Measurements from ENCODE around the gene TMEM222.

The TMEM222 gene

DNA sequence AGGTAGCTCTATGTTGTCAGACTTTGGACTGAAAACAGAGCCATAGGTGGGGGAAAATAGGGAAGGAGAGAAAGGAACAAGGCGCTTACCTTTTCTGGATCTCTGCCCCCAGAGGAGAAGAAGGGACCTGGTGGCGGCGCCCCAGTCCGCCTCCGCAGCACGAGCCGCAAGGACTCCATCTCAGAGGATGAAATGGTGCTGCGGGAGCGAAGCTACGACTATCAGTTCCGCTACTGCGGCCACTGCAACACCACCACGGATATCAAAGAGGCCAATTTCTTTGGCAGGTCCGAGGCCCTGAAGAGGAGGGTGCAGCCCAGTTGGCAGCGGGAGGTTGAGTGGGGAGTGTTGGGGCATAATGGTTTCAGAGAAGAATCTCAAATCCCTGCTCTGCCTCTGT lies 18.5 kb upstream of the TMEM222 start:
- H3K36me3 Mint-ChIP-seq (ENCODE audit: low read depth), result peaks cover 11% of the 10 kb centered on the region
- no peaks in the 10 kb centered on the region for H3K27me3 Mint-ChIP-seq (ENCODE audit: low read depth, poor library complexity)
- H3K9me3 Mint-ChIP-seq, result no peaks in the 10 kb centered on the region
- H3K4me1 Mint-ChIP-seq, result peaks cover 64% of the 10 kb centered on the region
- no peak for DNase-seq
- no peak overlapping the region for H3K4me3 Mint-ChIP-seq
- no peak overlapping the region for H3K27ac Mint-ChIP-seq
- TF ChIP-seq, protein P1, sequence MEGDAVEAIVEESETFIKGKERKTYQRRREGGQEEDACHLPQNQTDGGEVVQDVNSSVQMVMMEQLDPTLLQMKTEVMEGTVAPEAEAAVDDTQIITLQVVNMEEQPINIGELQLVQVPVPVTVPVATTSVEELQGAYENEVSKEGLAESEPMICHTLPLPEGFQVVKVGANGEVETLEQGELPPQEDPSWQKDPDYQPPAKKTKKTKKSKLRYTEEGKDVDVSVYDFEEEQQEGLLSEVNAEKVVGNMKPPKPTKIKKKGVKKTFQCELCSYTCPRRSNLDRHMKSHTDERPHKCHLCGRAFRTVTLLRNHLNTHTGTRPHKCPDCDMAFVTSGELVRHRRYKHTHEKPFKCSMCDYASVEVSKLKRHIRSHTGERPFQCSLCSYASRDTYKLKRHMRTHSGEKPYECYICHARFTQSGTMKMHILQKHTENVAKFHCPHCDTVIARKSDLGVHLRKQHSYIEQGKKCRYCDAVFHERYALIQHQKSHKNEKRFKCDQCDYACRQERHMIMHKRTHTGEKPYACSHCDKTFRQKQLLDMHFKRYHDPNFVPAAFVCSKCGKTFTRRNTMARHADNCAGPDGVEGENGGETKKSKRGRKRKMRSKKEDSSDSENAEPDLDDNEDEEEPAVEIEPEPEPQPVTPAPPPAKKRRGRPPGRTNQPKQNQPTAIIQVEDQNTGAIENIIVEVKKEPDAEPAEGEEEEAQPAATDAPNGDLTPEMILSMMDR (IDR thresholded peaks at IDR 0.05), result no peak

DNA sequence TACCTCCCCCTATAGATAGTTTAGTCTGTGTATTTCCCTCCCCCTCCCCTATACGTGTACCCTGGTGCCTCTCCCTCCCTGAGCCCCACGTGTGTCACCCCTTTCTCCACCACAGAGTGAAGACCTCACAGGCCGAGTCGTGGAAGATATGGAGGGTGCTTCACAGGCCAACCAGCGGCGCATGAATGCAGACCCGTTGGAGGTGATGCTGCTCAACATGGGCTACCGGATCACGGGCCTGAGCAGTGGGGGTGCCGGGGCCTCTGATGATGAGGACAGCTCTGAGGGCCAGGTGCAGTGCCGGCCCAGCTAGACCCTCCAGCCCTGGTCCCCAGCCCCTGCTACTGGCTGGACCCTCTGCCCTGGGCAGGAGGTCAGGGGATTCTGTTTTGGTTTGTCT lies 15.9 kb upstream of the TMEM222 start:
- H3K4me3 Mint-ChIP-seq, result no peak overlapping the region
- no peaks in the 10 kb centered on the region for H3K9me3 Mint-ChIP-seq
- no peak for DNase-seq
- H3K27ac Mint-ChIP-seq, result peak overlapping the region; percentile 57
- peaks cover 6% of the 10 kb centered on the region for H3K27me3 Mint-ChIP-seq (ENCODE audit: low read depth, poor library complexity)
- TF ChIP-seq, protein P1 (IDR thresholded peaks at IDR 0.05), result no peak
- peaks cover 11% of the 10 kb centered on the region for H3K36me3 Mint-ChIP-seq (ENCODE audit: low read depth)
- H3K4me1 Mint-ChIP-seq, result peaks cover 41% of the 10 kb centered on the region

DNA sequence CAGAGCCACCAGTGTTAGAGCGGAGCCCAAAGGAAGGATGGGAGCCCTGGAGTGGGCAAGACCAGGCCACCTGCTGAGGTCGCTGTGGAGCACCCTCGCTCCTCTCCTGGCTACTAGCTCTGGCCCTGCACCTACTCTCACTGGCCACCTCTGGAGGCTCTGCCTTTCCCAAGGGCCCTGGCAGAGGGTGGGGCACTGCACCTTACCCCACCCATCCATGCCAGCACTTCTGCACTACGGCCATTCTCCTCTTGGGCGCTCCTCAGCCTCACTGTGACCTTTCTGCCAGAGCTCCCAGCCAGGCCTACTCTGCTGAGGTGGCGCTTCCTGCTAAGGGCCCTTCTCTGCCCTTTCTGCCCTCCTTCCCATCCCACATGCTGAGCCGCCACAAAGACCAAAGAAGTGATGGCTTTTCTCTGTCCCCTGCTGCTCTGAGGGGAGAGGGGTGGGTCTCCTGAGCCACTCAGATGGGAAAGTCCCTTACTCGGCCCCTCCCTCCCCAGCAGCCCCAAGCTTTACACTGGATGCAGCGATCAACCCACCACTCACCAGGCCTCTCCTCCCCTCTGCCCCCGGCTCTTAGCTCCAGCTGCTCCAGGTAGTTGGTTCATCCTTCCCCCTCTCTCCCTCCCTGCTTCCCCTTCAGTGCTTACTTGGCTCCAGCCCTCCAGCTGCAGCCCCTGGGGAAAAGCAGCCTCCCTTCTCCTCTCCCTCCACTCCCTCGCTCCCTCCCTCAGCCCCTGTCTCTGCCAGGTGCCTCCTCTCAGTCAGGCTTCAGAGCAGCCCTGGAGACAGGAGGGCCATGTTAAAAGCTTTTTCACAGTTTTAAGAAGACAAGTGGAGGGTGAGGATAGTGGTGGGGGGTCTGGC lies 14.8 kb upstream of the TMEM222 start:
- TF ChIP-seq, protein P1 (IDR thresholded peaks at IDR 0.05), result peak; percentile 28
- Mint-ChIP-seq H3K27ac (peak overlapping the region; percentile 94), H3K4me1 (peaks cover 34% of the 10 kb centered on the region), H3K4me3 (no peak overlapping the region), H3K27me3 (ENCODE audit: low read depth, poor library complexity) (peaks cover 12% of the 10 kb centered on the region), H3K9me3 (no peaks in the 10 kb centered on the region), H3K36me3 (ENCODE audit: low read depth) (peaks cover 6% of the 10 kb centered on the region)
- peak; percentile 42 for DNase-seq

DNA sequence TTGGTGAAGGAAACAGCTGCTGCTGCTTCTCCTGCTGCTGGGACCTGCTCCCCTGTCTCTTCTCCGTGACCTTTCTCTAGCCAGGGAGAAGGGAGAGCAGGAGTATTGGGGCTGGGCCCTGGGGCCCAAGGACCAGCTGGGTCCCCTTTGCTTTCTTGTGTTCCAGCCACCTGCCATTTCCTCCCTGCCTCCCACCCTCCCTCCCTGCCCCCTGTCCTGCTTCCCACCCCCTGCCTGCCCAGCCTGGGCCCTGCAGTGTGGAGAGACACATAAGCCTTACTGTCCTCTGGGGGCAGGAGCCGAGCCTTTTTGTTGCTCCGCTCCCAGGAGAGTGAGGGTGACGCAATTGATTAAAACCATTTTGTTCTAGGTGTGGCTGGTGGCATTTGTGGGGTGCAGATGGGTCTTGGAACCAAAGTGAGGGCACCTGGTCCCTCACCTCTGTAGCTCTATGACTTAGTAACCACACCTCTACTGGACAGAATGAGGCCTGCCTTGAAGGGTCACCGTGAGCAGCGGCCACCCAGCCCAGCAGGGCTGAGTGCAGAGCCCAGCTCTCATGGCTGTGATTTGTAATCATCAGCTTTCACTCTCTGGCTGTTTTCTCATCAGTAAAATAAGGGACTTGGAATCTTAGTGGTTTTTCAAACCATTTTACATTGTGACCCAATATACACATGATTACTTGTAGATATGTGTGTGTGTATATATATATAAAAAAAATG lies 13.9 kb upstream of the TMEM222 start:
- DNase-seq, result no peak
- peak overlapping the region; percentile 69 for H3K27ac Mint-ChIP-seq
- H3K4me3 Mint-ChIP-seq, result no peak overlapping the region
- TF ChIP-seq, protein P1 (IDR thresholded peaks at IDR 0.05), result no peak
- H3K9me3 Mint-ChIP-seq, result no peaks in the 10 kb centered on the region
- H3K27me3 Mint-ChIP-seq (ENCODE audit: low read depth, poor library complexity), result peaks cover 17% of the 10 kb centered on the region
- H3K4me1 Mint-ChIP-seq, result peaks cover 34% of the 10 kb centered on the region
- peaks cover 4% of the 10 kb centered on the region for H3K36me3 Mint-ChIP-seq (ENCODE audit: low read depth)

DNA sequence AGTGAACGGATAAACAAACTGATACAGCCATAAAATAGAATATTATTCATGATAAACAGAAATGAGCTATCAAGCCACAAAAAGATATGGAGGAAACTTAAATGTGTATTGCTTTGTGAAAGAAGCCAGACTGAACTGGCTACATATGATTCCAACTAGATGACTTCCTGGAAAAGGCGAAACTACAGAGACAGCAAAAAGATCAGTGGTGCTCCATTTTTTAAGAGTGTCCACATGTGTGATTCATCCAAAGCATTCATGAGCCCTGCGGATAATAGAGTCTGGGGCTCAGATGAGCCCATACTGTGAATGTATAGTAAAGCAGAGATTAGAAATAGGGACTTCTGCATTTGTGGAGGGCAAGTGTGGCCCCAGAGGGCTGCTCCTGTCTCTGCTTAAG lies 7.8 kb upstream of the TMEM222 start:
- TF ChIP-seq, protein P1 (IDR thresholded peaks at IDR 0.05), result no peak
- H3K27me3 Mint-ChIP-seq (ENCODE audit: low read depth, poor library complexity), result peaks cover 34% of the 10 kb centered on the region
- H3K36me3 Mint-ChIP-seq (ENCODE audit: low read depth), result no peaks in the 10 kb centered on the region
- no peak overlapping the region for H3K4me3 Mint-ChIP-seq
- no peaks in the 10 kb centered on the region for H3K9me3 Mint-ChIP-seq
- no peak for DNase-seq
- H3K27ac Mint-ChIP-seq, result no peak overlapping the region
- peaks cover 22% of the 10 kb centered on the region for H3K4me1 Mint-ChIP-seq

All from nephron progenitor cell (in vitro differentiated cells).